Activated gamma-delta T cell treated with Interleukin-2 at 50 U/mL for 16 hours (primary cell): ENCODE results near the gene MFSD11.
"Not testable (repeated sequence)": the region's sequence is repeated elsewhere in the genome, so short reads cannot be mapped to it uniquely, and the experiment has no call there.

Experiments
- DNase-seq: peaks from one replicate; pipeline ENCODE4 v3.0.0-alpha.2; 2020

The MFSD11 gene

GRCh38 chr17:76709077-76709950, 28.6 kb upstream of the MFSD11 start:
- DNase-seq = no peak

DNA sequence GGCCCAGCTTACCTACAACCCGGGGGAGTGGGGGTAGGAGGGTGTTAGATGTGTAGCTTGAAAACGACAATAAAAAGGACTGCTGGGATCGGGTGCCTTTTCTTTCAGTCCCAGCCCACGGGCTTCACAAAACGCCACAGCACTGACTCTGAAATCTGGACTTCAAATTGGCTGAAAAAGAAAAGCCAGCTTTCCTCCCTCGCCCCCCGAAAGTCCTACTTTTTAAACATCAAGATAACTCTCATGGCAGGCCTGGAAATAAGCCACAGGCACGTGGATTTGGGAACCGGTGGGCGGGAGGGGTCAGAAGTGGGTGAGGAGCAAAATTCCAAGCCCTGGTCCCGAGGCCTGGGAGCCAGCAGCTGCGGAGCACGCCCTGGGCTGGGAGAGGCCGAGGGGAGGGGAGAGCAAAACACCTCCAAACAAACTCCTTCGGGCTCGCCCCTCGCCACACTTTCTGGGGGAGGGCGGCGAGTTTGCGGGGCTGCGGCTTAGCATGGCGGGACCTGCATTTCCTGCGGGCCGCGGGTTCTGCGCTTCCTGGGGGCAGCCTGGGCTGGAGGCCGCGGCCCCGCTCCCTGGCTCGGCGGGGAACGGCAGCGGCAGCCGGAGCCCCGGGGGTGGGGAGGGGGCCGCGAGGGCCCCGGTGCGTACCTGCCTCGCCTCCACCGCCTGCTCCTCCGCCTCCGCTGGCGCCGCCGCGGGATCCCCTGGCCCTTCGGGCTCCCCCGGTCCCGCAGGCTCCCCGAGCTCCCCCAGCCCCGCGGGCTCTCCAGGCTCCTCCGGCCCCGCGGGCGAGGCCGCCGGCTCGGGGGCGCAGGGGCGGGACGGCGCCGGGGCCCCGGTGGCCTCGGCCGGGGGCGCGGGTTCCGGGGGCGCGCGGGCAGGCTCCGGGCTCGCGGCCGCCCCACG, 27.7 kb upstream of the MFSD11 start:
- not testable (repeated sequence) for DNase-seq

GRCh38 chr17:76710863-76711611, 26.9 kb upstream of the MFSD11 start, which contains the start of gene MXRA7:
Gene MXRA7, minus strand, starts transcription at chr17:76710965. Its CDS starts 19 bp downstream, at chr17:76710946.
- DNase-seq = peak; percentile 61

DNA sequence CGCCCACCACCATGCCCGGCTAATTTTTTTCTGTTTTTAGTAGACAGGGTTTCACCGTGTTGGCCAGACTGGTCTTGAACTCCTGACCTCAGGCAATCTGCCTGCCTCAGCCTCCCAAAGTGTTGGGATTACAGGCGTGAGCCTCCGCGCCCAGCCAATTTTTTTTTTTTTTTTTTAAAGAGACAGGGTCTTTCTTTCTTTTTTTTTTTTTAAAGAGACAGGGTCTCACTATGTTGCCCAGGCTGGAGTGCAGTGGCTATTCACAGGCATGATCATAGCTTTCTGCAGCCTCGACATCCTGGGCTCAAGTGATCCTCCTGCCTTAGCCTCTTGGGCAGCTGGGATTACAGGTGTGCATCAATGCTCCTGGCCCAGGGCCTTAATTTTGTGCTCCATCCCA, 25.6 kb upstream of the MFSD11 start:
- DNase-seq = not testable (repeated sequence)

GRCh38 chr17:76713765-76714164, 24.2 kb upstream of the MFSD11 start:
- DNase-seq = no peak

GRCh38 chr17:76714336-76714735, 23.6 kb upstream of the MFSD11 start:
- DNase-seq = no peak

- peak; percentile 84 for DNase-seq
Observed at GRCh38 chr17:76714822-76715495, 23.0 kb upstream of the MFSD11 start.

DNA sequence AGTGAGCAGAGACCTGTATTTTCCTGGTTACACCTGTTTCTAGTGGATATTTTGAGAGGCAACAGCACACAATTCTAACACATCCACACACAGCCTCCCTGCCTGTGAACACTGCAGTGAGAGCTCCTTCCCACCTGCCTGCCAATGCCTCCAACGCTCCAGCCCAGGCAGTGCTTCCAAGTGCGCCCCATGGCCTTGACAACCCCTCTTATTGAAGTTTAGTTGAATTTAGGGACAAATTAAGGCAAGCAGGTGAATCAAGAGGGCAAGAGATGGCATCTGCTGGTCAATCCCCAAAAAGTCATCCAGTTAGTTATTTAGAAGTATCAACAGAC, 22.5 kb upstream of the MFSD11 start:
- no peak for DNase-seq

DNA sequence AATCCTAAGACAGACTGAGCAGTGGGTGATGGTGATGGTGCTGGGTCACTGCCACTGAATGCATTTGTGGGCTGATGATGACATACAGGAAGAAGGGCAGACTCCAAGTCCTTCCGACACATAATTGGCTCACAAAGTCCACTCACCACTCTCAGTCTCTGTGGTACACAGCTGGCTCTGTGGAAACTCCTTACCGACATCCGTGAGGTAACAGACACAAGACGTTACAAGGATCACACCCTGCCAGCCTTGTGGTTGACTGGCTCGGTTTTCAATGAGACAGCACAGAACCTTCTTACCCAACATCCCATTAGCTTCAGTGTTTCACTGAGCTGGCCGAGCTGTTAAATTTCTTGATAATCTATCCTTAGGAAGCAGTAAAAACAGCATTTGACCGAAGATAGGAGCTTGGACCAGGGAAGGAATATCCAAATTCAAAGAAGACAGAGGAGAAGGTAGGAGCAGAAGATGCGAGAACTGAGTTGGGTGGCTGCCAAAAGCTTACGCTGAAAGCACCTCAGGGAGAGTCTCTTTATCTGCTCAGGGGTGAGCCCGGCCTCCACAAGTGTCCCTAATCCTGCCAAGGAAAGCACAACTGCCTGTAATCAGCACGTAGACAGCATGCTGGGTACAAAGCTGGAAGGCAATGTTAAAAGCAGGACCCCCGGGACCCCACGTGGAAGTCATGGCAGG, 21.6 kb upstream of the MFSD11 start:
- peak; percentile 72 for DNase-seq

DNA sequence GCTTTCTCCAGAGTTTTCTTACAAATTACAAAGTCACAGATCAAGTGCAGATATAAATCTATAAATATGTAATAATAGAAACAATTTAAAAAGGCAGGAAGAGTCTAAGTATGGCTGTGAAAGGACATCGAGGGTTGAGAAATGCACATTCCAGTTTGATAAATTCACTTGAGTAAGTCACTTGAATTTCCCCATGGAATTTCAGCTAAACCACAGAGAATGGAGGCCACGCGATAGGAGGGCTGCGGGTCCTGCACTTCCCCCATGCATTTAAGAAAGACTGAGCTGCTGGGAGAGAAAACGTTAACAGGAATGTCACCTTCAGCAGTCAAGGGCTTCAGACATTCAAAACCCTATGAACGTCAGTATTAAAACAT, 21.1 kb upstream of the MFSD11 start:
- no peak for DNase-seq

DNA sequence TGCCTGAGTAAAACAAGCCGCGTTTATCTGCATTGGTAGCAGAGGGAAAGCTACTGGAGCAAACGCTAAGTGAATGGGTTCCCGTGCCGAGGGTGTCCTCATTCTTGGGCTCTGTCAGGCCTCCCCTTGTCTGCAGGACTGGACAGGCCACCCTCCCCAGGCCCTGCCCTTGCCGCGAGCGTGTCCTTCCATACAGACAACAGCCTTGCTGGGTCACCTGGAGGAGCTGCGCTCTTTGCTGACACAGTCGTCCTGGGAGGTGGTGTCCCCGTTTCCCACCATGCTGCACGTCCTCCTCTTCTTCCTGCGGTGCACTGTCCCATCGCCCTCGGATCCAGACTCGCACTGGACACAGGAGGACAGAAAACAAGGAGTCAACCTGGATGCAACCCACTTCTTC, 19.4 kb upstream of the MFSD11 start:
- DNase-seq = no peak

GRCh38 chr17:76720211-76720610, 17.7 kb upstream of the MFSD11 start:
- no peak for DNase-seq

DNA sequence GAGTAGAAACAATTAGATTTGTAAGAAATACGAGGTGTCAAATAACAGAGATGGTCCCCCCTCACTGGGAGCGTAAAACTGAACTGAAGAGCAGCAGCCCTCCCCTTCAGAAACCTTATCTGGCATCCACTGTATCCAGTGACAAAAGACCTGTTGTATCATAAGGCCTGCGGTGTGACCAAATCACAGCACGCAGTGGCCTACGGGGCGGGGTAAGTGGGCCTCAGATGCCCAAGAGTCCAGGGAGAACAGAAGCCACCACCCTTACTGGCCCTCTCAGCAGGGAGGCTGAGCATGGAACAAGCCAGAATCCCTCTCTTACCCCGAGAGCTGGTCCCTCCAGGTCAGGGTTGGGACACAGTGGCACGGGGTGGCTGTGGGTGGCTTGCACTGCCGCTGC, 17.0 kb upstream of the MFSD11 start:
- DNase-seq = no peak

DNA sequence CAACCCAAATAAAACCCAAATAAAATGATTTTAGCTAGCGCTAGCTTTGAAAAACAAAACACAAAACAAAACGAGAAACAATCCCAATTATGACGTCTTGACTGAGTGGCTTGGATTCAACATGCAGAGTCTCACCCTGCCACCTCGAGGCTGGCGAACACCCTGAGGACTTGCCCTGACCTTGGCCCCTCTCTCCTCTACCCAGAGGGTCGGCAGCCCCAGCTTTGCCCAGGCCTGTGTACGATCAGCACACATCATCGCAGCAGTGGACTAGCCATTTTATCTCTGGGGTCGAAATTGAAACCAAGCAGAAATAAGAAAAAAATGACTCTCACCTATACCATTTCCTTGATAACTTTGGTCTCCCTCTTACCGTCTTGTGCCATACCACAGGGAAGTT, 16.5 kb upstream of the MFSD11 start:
- DNase-seq = no peak

GRCh38 chr17:76722279-76722678, 15.6 kb upstream of the MFSD11 start:
- DNase-seq = no peak

DNA sequence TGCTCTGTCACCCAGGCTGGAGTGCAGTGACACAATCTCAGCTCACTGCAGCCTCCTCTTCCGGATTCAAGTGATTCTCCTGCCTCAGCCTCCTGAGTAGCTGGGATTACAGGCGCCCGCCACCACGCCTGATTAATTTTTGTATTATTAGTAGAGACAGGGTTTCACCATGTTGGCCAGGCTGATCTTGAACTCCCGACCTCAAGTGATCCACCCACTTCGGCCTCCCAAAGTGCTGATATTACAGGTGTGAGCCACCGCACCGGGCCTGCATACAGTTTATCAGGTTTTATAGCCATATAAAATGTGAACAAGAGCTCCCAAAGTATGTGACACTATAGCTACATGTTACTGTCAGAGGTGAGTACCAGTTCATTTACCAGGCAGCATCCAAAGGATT, 14.9 kb upstream of the MFSD11 start:
- not testable (repeated sequence) for DNase-seq

DNA sequence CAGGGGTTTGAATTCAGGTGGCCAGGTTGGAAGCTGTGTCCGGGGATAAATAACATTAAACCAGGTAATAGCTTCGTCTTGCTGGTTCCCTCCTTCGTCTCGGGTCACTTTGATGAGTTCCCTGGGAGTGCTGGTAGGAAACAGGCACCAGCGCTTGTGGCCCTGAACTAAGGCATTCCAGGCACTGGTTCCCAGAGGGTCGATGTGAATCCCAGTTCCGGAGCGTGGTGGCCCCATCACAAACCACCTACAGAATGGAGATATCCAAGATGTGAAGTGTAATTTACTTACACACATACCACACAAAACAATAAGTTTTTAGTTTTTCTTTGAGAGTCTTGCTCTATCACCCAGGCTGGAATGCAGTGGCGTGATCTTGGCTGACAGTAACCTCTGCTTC, 14.1 kb upstream of the MFSD11 start:
- no peak for DNase-seq

GRCh38 chr17:76725580-76726230, 12.2 kb upstream of the MFSD11 start:
- peak; percentile 66 for DNase-seq

GRCh38 chr17:76726231-76726775, 11.6 kb upstream of the MFSD11 start, which contains the start of gene JMJD6:
Gene JMJD6, minus strand, starts transcription at chr17:76726606. Its CDS starts 131 bp downstream, at chr17:76726475.
- DNase-seq = peak; percentile 92

DNA sequence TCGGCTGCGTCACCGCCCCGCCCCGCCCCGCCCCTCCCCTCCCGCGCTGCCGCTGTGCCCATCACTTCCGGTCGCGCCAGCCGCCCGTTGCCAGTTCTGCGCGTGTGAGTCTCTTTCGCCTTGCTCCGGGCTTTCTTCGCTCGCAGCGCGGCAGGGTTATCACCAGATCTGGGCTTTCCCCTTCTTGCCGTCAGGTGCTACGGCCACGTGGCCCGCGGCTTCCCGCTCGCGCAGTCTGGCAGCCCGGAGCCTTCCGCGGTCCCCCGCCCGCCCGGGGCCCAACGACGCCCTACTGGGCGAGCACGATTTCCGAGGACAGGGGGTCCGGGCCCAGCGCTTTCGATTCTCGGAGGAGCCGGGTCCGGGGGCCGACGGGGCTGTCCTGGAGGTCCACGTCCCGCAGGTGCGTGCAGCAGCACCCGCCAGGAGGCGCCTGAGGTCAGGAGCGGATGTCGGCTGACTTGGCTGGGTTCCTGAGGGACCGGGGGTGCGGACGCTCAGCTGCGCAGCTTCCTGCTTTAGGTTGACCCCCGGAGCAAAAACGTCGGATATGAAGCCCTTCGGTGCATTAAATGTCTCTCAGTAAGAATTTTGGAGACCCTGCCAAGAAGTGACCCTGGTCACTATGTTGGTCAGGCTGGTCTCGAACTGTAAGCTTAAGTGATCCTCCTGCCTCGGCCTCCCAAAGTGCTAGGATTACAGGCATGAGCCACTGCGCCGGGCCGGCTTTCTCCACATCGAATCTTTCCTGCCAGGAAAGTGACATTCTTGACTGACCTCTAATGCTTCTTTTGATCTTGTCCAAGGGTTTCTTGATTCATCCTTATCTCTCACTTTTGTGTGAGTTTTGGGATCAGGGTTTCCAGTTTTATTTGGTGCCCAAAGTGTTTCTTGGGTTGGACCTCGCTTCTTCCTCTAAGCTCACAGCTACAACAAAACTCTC, 10.9 kb upstream of the MFSD11 start, which contains the start of gene METTL23:
Gene METTL23, plus strand, starts transcription at position 64 of the 943 bp plus-strand sequence. CDS start 2,872 bp downstream, outside the sequence.
- peak; percentile 80 for DNase-seq
